ENCODE measurements around the gene CTDSPL.
"Not testable (repeated sequence)": the region's sequence is repeated elsewhere in the genome, so short reads cannot be mapped to it uniquely, and the experiment has no call there.

Gene CTDSPL

DNA sequence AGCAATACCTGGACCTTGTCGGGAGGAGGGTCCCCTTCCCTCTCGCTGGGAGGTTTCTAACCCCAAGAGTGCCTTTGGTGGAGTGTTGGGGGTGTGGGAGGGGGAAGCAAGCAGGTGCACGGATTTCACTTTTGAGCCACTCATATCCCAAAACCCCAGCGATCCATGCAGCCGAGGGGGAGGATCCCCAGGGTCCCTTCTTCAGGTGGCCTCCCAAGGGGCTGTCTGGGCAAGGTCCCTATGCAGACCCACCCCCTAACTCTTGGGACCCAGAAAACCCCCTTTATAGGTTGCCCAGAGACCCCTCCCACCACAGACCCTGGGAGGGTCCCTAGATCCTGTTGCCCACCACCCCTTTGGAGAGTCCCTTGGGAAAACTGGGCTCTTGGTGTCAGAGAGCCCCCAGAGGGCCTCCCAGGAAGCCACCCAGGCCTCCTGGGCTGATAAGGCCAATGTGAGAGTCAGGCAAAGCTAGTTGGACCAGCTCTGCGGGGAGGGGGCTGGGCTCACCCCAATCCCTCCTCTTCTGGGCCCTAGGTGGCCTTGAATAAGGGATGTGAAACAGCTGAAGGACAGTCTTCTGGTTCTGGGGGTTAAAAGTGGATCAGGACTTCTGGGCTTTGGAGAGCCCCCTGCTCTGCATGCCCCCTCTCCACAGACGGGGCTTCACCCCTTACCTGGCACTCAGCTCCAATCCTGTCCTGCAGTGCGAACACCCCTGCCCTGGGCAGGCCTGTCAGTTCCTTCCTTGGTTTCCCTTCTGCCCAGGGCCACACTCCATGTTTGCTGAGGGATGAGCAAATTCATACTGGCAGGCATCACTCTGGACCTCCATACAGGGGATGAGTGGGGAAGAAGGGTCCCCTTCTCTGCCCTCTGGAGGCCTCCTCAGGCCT, 168.7 kb downstream of the CTDSPL start:
- H3K4me3 ChIP-seq (ENCODE audit: low read depth, low read length), result peak overlapping the region; percentile 61
- in situ Hi-C loops (cut with HindIII; ENCODE audit: low sequenced_read_pairs), result no loop called here

GRCh38 chr3:38031022-38031994, 169.6 kb downstream of the CTDSPL start:
- no peak for DNase-seq (ENCODE audit: low read depth)
- TF ChIP-seq CTCF (IDR thresholded peaks at IDR 0.05; ENCODE audit: low read depth, low read length, missing control alignments), result no peak
- no peak overlapping the region for H3K4me3 ChIP-seq (ENCODE audit: low read depth, low read length)
- in situ Hi-C loops (cut with HindIII; ENCODE audit: low sequenced_read_pairs), result no loop called here

More for the DNA sequence above, 168.7 kb downstream of the CTDSPL start:
- DNase-seq (ENCODE audit: low read depth), result no peak
- no peak for TF ChIP-seq CTCF (IDR thresholded peaks at IDR 0.05; ENCODE audit: low read depth, low read length, missing control alignments)

DNA sequence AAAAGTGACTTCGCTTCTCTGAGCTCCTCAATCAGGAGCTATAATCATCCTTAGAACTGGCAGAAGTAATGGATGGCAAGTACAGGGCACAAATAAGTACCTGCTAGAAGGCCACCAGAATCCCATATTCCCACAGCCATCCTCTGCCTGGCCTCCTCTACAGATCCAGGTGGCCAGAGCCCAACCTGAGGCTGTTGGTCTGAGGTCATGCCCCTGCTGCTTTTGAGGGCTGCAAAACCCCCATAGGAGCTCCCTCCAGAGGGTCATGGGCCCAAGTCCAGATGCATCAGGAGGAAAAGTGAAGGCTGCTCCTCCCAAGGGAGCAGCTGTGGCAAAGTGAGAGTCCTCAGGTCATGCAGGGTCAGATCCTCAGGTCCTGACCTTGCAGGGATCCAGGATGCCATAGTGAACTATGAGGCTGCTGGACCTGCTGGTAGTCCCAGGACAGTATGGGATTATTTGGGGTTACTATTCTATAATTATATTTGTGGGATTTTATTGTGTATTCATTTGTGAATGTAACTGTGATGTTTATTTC, 170.7 kb downstream of the CTDSPL start:
- no peak overlapping the region for H3K4me3 ChIP-seq (ENCODE audit: low read depth, low read length)
- no peak for TF ChIP-seq CTCF (IDR thresholded peaks at IDR 0.05; ENCODE audit: low read depth, low read length, missing control alignments)
- DNase-seq (ENCODE audit: low read depth), result no peak
- in situ Hi-C loops (cut with HindIII; ENCODE audit: low sequenced_read_pairs), result no loop called here

DNA sequence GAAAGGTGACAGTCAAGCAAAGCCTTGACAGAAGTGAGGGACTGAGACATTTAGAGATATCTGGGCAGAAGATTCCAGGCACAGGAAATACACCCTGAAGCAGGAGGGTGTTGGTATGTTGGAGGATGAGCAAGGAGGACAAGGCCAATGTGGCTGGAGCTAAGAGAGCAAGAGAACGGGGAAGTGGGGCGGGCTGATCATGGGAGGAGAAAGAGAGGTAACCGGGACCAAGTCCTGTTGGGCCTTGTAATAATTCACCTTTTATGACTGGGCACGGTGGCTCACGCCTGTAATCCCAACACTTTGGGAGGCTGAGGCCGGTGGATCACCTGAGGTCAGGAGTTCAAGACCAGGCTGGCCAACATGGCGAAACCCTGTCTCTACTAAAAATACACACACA, 171.9 kb downstream of the CTDSPL start:
- in situ Hi-C loops (cut with HindIII; ENCODE audit: low sequenced_read_pairs); DNase-seq (ENCODE audit: low read depth); H3K4me3 ChIP-seq (ENCODE audit: low read depth, low read length): not testable (repeated sequence)
